Endodermal cell (in vitro differentiated cells): ENCODE results near the gene TECR. TPM values are rescaled to one million over a fixed set of nuclear protein-coding genes. Genes with fewer than 3 reads are reported as not detected.

Experiments
- DNase-seq: peaks from one replicate; pipeline ENCODE4 v3.0.0-alpha.2; 2017
- H3K27ac ChIP-seq: 2 replicates; pipeline ENCODE4 v1.5.1; 2013; ENCODE audit warnings: mild to moderate bottlenecking, low read depth, low read length, moderate library complexity
- H3K27me3 ChIP-seq: 2 replicates; pipeline ENCODE4 v1.6.1; 2013; ENCODE audit warnings: mild to moderate bottlenecking, low read length, moderate library complexity; ENCODE audit not compliant: insufficient read depth, control insufficient read depth, poor library complexity, severe bottlenecking
- H3K36me3 ChIP-seq: 2 replicates; pipeline ENCODE4 v1.7.0; 2013; ENCODE audit warnings: mild to moderate bottlenecking, low read length, moderate library complexity; ENCODE audit not compliant: control insufficient read depth, insufficient read depth
- H3K4me1 ChIP-seq: one replicate; pipeline ENCODE4 v1.7.0; 2013; ENCODE audit warnings: low read length; ENCODE audit not compliant: control insufficient read depth, insufficient read depth
- H3K4me3 ChIP-seq: 2 replicates; pipeline ENCODE4 v1.5.1; 2013; ENCODE audit warnings: mild to moderate bottlenecking, low read length, moderate library complexity
- H3K9ac ChIP-seq: 2 replicates; pipeline ENCODE4 v1.6.1; 2013; ENCODE audit warnings: mild to moderate bottlenecking, low read length, moderate library complexity; ENCODE audit not compliant: poor library complexity, severe bottlenecking; ENCODE audit errors: extremely low read depth
- H3K9me3 ChIP-seq: 2 replicates; pipeline ENCODE4 v1.6.1; 2013; ENCODE audit warnings: mild to moderate bottlenecking, low read length, moderate library complexity; ENCODE audit not compliant: control insufficient read depth
- H3K27ac Mint-ChIP-seq: 2 replicates; pipeline ENCODE4 v1.8.0; 2020; ENCODE audit warnings: mixed read lengths
- H3K27me3 Mint-ChIP-seq: 2 replicates; pipeline ENCODE4 v1.8.0; 2021; ENCODE audit warnings: mild to moderate bottlenecking, mixed read lengths; ENCODE audit not compliant: insufficient read depth
- H3K36me3 Mint-ChIP-seq: 2 replicates; pipeline ENCODE4 v1.8.0; 2020; ENCODE audit warnings: low read depth, mixed read lengths
- H3K4me1 Mint-ChIP-seq: 2 replicates; pipeline ENCODE4 v1.8.0; 2020; ENCODE audit warnings: mixed read lengths
- H3K4me3 Mint-ChIP-seq: 2 replicates; pipeline ENCODE4 v1.8.0; 2020; ENCODE audit warnings: mild to moderate bottlenecking, moderate library complexity, mixed read lengths
- H3K9me3 Mint-ChIP-seq: 2 replicates; pipeline ENCODE4 v1.8.0; 2020; ENCODE audit warnings: mild to moderate bottlenecking, mixed read lengths
- CTCF ChIP-seq: fragments of 200-600 bp; sonication (generic); conservative IDR thresholded peaks from 2 replicates; pipeline ENCODE4 v1.5.0; 2021; ENCODE audit warnings: antibody characterized with exemption, mild to moderate bottlenecking
- WGBS, 2 experiments: methylation state at CpG; one replicate each; pipeline versions ENCODE4 v1.1.5 to v1.1.7; 2013; ENCODE audit warnings: missing lambda C conversion rate in 2 of 2, mixed read lengths in 1 of 2; ENCODE audit not compliant: insufficient coverage in 1 of 2, insufficient read length in 1 of 2; 5-methylcytosine and 5-hydroxymethylcytosine counted together
- total RNA-seq, 2 donors: library from RNA; stranded (reverse); fragmentation: NEBNext Ultra II Directional in 1 of 2; extraction: Animal tissue kit (Norgen Biotek cat#: 25700) in 1 of 2; gene quantifications; 2 replicates in 1 of 2; 3 replicates in 1 of 2; pipeline ENCODE4 v1.2.1, GENCODE V29; 2021

The TECR gene
- total RNA-seq, 2 donors from 2014 or later = 127 to 140 TPM

GRCh38 chr19:14570864-14571527 is 41.6 kb downstream of the TECR start:
- Mint-ChIP-seq H3K27me3 (no peaks in the 10 kb centered on the region), H3K4me3 (peak overlapping the region; percentile 92), H3K36me3 (peaks cover 22% of the 10 kb centered on the region), H3K9me3 (no peaks in the 10 kb centered on the region), H3K27ac (peak overlapping the region; percentile 91), H3K4me1 (peaks cover 15% of the 10 kb centered on the region)
- H3K4me3 ChIP-seq = peak overlapping the region; percentile 91
- H3K36me3 ChIP-seq = no peaks in the 10 kb centered on the region
- 65 to 68% methylated on average over 19 to 22 of the region's 22 CpGs for WGBS, 2 experiments
- no peak overlapping the region for H3K27ac ChIP-seq
- no peak for DNase-seq
- peak overlapping the region; percentile 74 for H3K9ac ChIP-seq
- H3K27me3 ChIP-seq = no peaks in the 10 kb centered on the region
- H3K4me1 ChIP-seq = no peaks in the 10 kb centered on the region
- no peaks in the 10 kb centered on the region for H3K9me3 ChIP-seq
- no peak for TF ChIP-seq CTCF

- Histone ChIP-seq H3K4me1 (no peaks in the 10 kb centered on the region), H3K9me3 (no peaks in the 10 kb centered on the region), H3K27me3 (no peaks in the 10 kb centered on the region), H3K9ac (peak within 1 kb of the TSS; percentile 74), H3K4me3 (peak within 1 kb of the TSS; percentile 91), H3K36me3 (no peaks in the 10 kb centered on the region), H3K27ac (no peak within 1 kb of the TSS)
- 0 to 2% methylated on average over 17 to 39 of the region's 40 CpGs for WGBS, 2 experiments
- DNase-seq = peak; percentile 97
- H3K27ac Mint-ChIP-seq = peak within 1 kb of the TSS; percentile 91
- TF ChIP-seq CTCF = peak; percentile 80
- H3K4me3 Mint-ChIP-seq = peak within 1 kb of the TSS; percentile 92
- H3K4me1 Mint-ChIP-seq = peaks cover 15% of the 10 kb centered on the region
- H3K27me3 Mint-ChIP-seq = no peaks in the 10 kb centered on the region
- H3K9me3 Mint-ChIP-seq = no peaks in the 10 kb centered on the region
- H3K36me3 Mint-ChIP-seq = peaks cover 21% of the 10 kb centered on the region
Measured at GRCh38 chr19:14571695-14572490, 42.5 kb downstream of the TECR start, which contains the start of gene NDUFB7. Gene NDUFB7, minus strand, starts transcription at chr19:14572066. Its CDS starts 66 bp downstream, at chr19:14572000.

- Histone ChIP-seq H3K4me1 (no peaks in the 10 kb centered on the region), H3K4me3 (no peak overlapping the region), H3K27ac (no peak overlapping the region), H3K36me3 (no peaks in the 10 kb centered on the region), H3K9ac (no peak overlapping the region), H3K27me3 (no peaks in the 10 kb centered on the region), H3K9me3 (no peaks in the 10 kb centered on the region)
- DNase-seq = no peak
- Mint-ChIP-seq H3K4me1 (peaks cover 4% of the 10 kb centered on the region), H3K4me3 (no peak overlapping the region), H3K36me3 (peaks cover 2% of the 10 kb centered on the region), H3K27ac (no peak overlapping the region), H3K9me3 (no peaks in the 10 kb centered on the region), H3K27me3 (no peaks in the 10 kb centered on the region)
- TF ChIP-seq CTCF = no peak
- 88 to 93% methylated on average over 4 to 6 of the region's 6 CpGs for WGBS, 2 experiments
Measured at GRCh38 chr19:14575428-14575980, 46.1 kb downstream of the TECR start.
